Activated gamma-delta T cell treated with anti-CD3 and anti-CD28 coated beads, Interleukin-2, amount 50 U/mL, for 16 hours (primary cell): ENCODE data around the gene CEP63.

Source experiments
- DNase-seq: peaks from one replicate; pipeline ENCODE4 v3.0.0-alpha.2; 2020; ENCODE audit warnings: low read depth

CEP63 gene

DNA sequence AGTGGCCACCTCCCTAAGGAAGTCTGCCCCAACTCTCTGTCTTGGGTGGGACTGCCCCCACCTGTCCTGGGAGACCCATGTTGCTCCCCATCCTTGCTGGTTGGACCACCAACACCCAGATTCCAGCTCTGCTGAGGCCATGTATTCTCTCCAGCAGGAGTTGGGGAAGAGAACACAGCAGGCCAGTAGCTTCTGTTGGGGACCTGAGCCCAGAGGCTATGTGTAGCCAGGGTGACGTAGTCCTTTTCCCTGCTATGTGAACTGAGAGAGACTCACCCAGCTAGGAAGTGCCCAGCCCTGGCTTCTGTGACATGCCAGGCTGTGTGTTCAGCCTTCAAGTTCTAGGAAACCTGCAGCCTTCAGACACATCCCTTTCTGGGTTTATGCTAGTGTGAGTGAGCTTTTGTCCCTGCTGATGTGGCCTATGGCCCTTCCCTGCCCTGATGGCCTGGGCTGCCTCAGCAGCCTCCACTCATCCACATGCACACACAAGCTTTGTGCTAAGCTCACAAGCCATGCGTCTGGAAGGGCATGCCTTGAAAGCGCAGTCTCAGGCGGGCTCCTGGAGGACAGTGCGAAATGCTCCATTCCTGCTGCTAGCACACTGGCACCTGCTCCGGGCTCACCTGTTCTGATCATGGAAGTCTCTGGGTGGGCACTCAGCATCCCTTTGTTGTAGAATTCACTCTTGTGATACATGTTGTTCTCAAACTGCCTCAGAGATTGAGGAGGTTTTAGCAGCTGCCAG lies 122.3 kb downstream of the CEP63 start:
- no peak for DNase-seq

- DNase-seq, result no peak
These were observed 123.0 kb downstream of the CEP63 start for GRCh38 chr3:134608771-134609435.

DNA sequence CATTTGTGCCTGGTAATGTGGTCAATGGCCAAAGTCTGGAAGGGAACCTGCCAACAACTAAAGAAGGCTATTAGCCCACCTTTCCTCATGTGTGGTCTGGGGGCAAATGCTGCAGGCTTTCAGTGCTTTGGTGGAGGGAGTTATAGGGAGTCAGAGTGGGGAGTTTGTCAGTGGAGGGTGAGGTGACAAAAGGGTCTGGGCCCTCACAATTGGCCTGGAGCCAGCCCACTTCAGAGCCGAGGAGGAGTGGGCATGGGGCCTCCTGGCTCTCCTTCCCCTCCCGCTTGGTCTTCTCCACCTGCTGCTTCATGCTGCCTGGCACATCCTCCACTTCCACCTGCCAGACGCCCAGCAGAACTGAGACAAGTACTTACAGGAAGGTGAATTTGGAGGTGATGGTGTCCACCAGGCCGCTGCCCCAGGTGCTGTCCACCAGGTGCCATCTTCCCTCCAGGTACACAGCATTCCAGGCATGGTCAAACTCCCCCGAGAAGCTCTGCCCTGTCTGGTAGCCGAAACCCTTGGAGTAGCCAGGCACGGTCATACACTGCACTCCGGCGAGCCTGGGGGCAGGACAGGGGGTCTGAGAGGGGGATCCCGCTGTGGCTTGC lies 124.1 kb downstream of the CEP63 start:
- no peak for DNase-seq

DNA sequence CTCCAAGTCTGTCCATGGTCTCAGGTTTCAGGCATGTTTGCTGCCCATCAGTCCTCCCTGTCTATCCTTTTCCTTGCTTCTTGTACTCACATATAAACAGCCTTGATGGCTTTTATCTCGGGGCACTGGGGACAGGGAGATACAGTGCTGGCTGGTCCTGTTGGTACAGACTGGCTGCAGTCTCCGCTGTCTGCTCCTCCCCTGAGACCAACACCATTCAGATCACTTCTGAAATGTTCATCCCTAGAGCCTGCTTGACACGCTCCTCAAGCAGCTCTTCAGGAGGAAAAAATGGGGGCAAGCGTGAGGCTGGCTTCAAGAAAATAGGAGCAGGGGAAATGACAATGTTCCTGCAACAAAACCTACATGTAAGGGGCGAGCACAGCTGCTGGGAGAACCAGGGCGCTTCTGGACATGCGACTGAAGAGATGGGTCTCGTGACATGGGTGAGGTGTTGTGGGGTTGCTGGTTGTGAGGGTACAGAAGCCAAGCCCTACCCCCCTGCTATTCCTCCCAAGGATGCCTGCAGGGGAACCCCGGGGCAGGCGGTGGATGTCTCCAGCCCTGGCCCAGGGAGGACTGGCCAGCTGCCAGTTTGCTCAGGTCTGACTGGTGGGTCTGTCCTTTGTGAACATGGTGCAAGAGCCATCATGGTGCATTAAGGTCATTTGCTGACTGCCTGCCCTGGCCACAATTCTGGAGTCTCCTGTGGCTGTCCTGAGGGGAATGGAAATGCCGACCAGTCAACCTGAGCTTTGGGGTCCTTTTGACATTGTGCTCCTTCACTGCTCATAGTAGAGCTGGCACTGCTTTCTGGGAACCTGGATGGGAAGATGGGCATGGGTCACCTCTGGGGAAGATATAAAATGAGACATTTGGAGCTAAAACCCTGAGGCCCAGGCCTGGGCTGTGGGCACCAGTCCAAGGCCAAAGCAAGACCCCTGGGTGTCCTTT lies 124.9 kb downstream of the CEP63 start:
- DNase-seq, result no peak

GRCh38 chr3:134611516-134611915 lies 125.7 kb downstream of the CEP63 start:
- no peak for DNase-seq

DNA sequence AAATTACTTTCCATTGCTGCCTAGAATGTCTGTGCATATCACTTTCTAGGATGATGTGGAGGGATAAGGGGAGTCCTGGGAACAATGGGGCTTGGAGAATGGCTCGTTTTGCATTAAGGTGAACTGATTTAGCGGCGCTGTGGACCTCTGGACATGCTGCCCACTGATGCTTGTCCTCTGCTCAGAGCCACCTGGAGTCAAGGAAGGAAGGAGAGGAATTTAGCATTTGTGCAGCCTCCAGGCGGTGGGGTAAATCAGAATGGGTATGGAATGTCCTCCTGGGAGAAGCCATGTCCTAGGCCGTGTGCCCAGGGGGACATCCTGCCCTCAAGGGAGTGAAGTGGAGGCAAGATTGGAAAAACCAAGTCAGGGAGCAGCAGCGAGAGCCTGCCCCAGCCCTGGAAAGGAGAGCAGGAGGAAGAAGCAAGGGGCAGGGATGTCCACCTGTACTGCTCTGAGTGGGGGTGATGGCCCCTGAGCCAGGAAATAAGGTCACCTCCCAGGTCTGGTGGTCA lies 127.2 kb downstream of the CEP63 start:
- no peak for DNase-seq

- no peak for DNase-seq
These were observed 129.1 kb downstream of the CEP63 start for GRCh38 chr3:134614955-134615354.

DNA sequence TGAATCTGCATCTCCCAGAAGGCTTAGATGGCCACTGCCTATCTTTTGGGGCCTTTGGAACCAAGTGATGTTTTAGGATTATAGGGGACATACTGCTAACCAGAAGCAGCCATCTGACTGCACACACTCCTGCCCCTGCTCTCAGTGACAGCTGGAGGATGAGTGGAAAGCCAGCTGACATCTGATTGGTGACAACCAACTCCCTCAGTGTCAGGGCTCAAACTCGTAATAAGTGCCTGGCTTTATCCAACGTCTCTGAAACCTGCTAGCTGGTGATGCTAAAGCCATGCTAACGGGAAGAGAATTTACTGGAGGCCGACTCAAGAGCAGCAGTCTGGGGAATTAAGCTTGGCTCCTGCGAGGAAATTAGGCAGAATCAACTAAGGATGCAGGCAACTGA lies 129.9 kb downstream of the CEP63 start:
- no peak for DNase-seq

DNA sequence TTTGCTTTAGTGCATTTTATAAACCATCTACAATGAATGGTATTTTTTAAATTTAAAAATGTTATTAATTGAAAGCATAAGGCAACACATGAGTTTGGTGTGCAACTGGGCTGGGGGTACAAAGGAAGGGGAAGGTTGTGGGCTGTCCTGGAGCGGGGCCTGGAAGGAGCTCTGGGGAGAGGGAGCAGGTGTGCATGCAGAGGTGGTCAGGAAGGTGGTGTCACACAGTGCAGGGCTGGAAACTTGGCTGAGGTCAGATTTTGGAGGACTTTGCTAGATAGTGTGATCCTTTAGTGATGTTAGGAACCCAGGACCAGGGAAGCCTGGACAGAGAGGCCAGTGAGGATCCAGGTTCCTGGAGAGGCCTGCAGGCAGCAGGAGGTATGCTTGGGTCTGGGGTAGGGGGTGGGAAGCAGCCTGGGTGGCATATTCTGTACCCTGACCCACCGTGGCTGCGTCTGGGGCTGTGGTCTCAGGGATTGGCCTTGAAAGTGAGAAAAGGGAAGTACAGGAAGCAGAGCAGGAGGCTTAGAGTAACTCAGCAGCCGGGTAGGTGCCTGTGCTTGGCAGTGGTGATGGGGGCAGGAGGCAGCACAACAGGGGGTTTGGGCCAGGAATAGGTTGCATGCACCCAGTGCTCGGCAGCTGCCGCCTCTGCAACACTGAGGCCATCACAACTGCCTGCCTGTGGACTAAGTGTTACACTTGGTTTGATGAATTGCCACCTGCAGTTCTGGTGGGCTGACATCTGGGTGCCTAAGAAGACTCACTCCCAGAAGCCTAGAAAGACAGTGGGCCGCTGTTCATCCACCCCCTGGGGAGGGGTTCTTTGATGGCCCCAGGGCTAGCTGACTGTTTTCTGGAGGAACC lies 132.0 kb downstream of the CEP63 start:
- DNase-seq, result no peak

DNA sequence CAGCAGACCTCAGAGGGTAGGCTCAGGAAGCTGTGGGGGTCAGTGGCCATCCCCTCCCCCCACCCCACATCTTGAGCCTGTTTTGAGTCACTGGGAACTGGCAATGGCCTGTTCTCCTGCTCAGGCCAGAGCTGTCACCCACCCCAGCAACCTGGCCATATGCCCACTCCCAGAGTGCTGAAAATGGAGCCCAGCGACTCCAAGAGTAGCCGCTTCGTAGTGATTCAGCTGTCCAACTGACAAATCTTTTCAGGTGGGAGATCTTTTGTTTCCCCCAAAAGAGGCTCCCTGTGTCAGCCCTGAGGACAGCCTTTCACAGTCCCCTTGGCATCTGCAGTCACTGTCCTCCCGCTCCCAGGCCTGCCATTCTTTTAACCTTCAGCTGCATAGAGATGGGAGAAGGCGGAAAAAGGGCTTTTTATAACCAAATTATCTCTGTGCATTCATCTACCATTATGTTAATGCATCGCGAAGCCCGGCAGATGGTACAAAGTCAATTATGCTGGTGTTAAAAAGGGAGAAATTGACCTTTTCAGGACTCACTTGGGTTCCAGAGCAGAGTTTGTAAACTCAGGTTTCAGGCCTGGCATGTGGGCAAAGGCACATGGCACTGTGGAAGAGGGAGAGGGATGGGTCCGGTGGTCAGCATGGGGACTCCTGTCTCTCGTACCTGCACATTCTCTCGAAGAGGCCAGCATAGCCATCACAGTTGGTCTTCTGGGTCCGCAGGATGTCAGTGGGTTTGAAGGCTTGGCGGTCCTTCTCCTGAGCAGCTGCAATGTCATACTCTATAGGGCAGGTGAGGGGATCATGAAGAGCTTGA lies 132.8 kb downstream of the CEP63 start:
- no peak for DNase-seq

GRCh38 chr3:134619301-134619615 lies 133.4 kb downstream of the CEP63 start:
- DNase-seq, result no peak

DNA sequence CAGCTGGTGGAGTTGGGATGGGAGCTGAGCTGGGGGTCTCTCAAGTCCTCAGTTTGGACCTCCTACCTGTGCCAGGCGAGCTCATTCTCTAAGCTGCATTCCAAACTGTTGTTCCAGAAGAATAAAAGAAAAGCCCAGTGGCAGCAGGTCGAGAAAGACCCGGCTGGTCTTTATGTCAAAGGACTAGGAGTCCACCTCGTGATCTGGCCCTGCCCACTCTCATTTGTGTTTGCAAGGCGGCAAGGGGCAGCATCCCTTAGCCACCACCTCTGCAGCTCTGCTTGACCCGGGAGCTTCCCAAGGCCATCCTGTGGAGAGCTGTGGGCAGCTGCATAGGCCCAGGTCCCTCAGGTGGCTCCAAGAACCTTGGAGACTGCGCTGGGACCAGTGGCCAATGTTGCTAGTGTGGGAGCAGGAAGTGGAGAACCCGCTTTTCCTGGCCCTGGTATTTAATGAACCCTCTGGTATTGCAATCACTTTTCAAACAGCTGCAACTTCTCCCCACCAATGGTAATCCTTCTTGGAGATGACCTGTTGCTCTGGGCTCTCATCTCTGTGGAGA lies 134.1 kb downstream of the CEP63 start:
- no peak for DNase-seq

DNA sequence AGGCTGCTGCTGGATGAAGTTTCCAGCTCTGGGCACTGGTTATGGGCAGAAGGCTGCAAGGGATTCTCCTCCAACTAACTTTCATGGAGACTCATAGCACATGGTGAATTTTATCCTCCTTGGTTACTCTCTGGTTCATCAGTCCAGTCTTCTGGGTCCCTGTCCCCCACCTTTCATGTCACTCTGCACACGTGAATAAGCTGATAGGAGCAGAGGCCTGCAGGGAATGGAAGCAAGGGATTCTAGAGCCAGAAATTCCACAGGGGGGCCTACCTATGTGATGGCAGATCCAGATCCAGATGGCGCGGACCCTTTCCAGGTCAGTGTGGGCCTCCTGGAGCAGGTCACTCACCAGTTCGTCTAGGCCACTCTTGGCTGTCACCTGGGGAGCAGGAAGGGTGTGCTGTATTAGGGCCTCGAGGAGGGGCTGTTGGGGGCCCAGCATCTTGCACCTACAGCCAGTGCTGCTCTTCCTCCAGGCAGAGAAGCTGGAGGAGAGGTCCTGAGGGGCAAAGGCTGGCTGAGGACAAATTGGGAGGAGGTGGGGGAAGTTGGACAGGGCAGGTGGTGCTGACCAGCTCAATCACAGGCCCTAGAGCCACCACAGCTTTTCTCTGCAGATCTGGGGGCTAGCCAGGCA lies 134.7 kb downstream of the CEP63 start:
- no peak for DNase-seq

GRCh38 chr3:134621854-134622253 lies 136.0 kb downstream of the CEP63 start:
- DNase-seq, result no peak

- DNase-seq, result no peak
These were observed 137.0 kb downstream of the CEP63 start for GRCh38 chr3:134622806-134623365.

- no peak for DNase-seq
These were observed 137.9 kb downstream of the CEP63 start for GRCh38 chr3:134623615-134624245.
